Measurements from ENCODE around the gene MMD.
"Not testable (repeated sequence)": the region's sequence is repeated elsewhere in the genome, so short reads cannot be mapped to it uniquely, and the experiment has no call there.

- TF ChIP-seq ZBTB33 (CRISPR knock-in tag; IDR thresholded peaks at IDR 0.05); ZSCAN29 (IDR thresholded peaks at IDR 0.05); STAT5B (CRISPR knock-in tag; IDR thresholded peaks at IDR 0.05); ZNF274 (IDR thresholded peaks at IDR 0.05; ENCODE audit: borderline replicate concordance, low read depth, low read length); KLF13 (tag; IDR thresholded peaks at IDR 0.05; ENCODE audit: borderline replicate concordance, low read depth); TARDBP (IDR thresholded peaks at IDR 0.05); CBX2 (IDR thresholded peaks at IDR 0.05; ENCODE audit: insufficient read depth, low read length, poor library complexity, severe bottlenecking); POLR2AphosphoS2 (IDR thresholded peaks at IDR 0.05; ENCODE audit: low read length); E2F1 (CRISPR knock-in tag; IDR thresholded peaks at IDR 0.05); CHD4 (IDR thresholded peaks at IDR 0.05; ENCODE audit: insufficient read depth, insufficient replicate concordance, low read depth, low read length, poor library complexity, severe bottlenecking); ZNF41 (CRISPR knock-in tag; conservative IDR thresholded peaks at IDR 0.05); POLR2A (conservative IDR thresholded peaks at IDR 0.05); ZNF175 (CRISPR knock-in tag; IDR thresholded peaks at IDR 0.05; ENCODE audit: low read depth): not testable (repeated sequence)
These were observed 44.1 kb upstream of the MMD start for GRCh38 chr17:55465771-55466170.

All from K562 (cell line).